Measurements from ENCODE around the gene C7orf57.
A peak's percentile ranks its signal among the peaks of the same experiment; 100 is the strongest.
"Not testable (repeated sequence)": the region's sequence is repeated elsewhere in the genome, so short reads cannot be mapped to it uniquely, and the experiment has no call there.

The C7orf57 gene

GRCh38 chr7:48035967-48036478, 680 bp downstream of the C7orf57 start:
- no peak for DNase-seq (ENCODE audit: low read depth in 2 of 2)

DNA sequence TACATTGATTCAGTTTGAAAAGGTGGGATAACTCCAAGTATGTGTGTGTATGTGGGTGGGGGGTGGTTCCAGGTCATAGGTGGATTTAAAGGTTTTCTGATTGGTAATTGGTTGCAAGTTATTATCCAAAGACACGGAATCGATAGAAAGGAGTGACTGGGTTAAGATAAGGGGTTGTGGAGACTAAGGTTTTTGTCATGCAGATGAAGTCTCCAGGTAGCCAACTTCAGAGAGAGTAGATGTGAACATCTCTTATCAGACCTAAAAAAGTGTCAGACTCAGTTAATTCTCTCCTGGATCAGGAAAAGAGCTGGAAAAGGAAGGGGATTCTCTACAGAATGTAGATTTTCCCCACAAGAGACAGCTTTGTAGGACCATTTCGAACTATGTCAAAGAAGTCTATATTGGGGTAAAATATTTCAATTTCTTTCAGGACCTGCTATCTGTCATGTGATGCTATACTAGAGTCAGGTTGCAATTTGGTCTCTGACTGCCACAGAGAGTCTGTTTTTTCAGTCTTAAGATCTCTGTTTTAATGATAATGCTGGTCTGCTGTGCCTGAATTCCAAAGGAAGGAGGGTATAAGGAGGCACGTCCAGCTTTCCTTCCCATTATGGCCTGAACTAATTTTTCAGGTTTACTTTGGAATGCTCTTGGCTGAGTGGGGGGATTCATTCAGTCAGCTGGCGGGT, 3.6 kb downstream of the C7orf57 start:
- no peak for DNase-seq (ENCODE audit: low read depth in 2 of 2)

- DNase-seq (ENCODE audit: low read depth in 2 of 2): no peak
Measured at GRCh38 chr7:48040944-48041652, 5.8 kb downstream of the C7orf57 start.

GRCh38 chr7:48041653-48041970, 6.3 kb downstream of the C7orf57 start:
- no peak for DNase-seq (ENCODE audit: low read depth in 2 of 2)

GRCh38 chr7:48042216-48042615, 6.9 kb downstream of the C7orf57 start:
- no peak for DNase-seq (ENCODE audit: low read depth in 2 of 2)

DNA sequence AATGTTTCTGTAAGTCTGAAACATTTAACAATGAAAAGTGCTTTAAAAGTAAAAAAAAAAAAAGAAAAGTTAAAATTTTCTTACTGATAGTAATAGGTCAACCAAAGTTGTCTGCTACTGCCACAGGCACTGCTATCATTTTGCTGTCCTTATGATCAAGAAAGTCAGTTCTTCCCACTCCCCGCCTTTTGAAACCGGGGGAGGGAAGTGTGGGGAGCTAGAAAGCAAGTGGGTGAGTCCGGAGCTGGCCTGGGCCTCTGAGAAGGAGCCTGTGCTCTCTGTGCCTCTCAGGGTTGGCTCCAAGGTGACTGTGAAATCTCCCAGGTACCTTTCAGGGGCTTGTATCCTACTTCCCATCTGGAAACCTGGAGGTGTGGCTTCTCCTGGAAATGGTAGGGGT, 7.3 kb downstream of the C7orf57 start:
- no peak for DNase-seq (ENCODE audit: low read depth in 2 of 2)

- no peak for DNase-seq (ENCODE audit: low read depth in 2 of 2)
Measured at GRCh38 chr7:48045195-48045765, 9.9 kb downstream of the C7orf57 start.

GRCh38 chr7:48046458-48046857, 11.1 kb downstream of the C7orf57 start:
- DNase-seq (ENCODE audit: low read depth in 2 of 2): no peak

- no peak for DNase-seq (ENCODE audit: low read depth in 2 of 2)
Measured at GRCh38 chr7:48048113-48048512, 12.8 kb downstream of the C7orf57 start.

DNA sequence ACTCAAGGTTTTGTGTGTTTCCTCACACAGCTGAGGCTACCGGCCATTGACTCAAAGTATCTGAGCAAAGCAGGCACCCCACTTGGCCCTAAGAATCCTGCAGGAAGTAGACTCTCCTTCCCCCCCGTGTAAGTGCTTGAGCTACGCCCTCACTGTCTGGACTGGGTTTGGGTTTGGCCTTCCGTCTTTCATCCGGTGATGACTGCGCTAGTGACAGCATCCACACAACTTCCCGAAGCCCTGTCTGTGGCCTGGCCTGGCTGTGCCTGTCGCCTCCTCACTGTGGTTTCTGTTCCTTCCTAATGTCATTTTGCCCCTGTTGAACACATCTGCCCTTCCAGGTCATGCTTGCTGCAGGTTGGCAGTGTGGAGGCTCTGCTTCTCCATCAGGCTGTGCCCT, 14.5 kb downstream of the C7orf57 start:
- DNase-seq (ENCODE audit: low read depth in 2 of 2): no peak

GRCh38 chr7:48052748-48053147, 17.4 kb downstream of the C7orf57 start:
- DNase-seq (ENCODE audit: low read depth in 2 of 2): no peak

DNA sequence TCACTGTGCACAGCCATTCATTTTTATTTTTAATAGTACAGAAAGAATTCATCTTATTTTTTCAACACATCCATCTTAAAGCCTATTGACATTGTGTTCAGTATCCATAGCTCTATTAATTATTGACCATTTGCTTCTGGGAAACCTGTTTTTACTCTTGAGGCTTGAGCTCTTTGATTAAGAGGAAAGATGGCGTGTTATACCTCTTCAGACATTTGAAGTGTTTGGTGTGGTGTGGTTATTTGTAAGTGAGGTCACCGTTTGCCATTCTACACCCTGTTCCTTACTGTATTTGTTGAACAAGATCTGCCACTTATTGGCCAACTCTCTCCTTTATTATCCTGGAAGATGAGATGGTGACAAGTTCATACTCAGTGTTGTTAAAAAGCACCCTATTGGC, 18.4 kb downstream of the C7orf57 start:
- no peak for DNase-seq (ENCODE audit: low read depth in 2 of 2)

GRCh38 chr7:48058990-48059389, 23.6 kb downstream of the C7orf57 start:
- DNase-seq (ENCODE audit: low read depth in 2 of 2): no peak

- no peak for DNase-seq (ENCODE audit: low read depth in 2 of 2)
Measured at GRCh38 chr7:48059706-48060105, 24.4 kb downstream of the C7orf57 start.

GRCh38 chr7:48063985-48064384, 28.6 kb downstream of the C7orf57 start:
- DNase-seq (ENCODE audit: low read depth in 2 of 2): no peak

DNA sequence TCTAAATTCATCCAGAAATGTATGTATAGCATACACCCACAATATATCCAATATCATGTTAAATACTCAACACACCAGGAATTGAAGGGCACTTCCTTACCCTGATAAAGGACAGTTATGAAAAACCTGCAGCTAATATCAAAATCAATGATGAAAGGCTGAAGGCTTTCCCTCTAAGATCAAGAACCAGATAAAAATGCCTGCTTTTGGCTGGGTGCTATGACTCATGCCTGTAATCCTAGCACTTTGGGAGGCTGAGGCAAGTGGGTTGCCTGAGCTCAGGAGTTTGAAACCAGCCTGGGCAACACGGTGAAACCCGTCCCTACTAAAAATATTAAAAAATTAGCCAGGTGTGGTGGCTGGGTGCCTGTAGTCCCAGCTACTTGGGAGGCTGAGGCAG, 32.1 kb downstream of the C7orf57 start:
- DNase-seq (ENCODE audit: low read depth in 2 of 2): no peak

DNA sequence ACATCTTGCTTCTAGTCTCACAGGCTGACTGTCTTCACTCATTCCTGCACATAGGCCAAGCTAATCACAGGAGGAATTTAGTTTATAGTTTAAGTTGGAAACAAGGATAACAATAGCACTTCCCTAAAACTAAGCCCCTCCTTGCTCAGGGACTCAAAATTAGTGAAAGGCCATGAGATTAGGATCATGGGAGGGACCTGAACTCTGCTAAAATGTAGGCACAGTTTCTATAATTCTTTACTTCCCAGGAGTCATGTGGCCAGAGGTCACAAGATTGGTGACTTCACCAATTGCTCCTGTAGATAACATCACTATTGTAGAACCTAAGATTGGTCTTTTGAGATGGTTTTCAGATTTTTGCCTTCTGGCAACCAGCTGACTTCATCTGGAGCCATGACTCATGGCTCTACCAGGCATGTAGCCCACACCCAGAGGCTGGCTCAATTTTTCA, 38.9 kb downstream of the C7orf57 start:
- no peak for DNase-seq (ENCODE audit: low read depth in 2 of 2)

- no peak for DNase-seq (ENCODE audit: low read depth in 2 of 2)
Measured at GRCh38 chr7:48077423-48077822, 42.1 kb downstream of the C7orf57 start.

DNA sequence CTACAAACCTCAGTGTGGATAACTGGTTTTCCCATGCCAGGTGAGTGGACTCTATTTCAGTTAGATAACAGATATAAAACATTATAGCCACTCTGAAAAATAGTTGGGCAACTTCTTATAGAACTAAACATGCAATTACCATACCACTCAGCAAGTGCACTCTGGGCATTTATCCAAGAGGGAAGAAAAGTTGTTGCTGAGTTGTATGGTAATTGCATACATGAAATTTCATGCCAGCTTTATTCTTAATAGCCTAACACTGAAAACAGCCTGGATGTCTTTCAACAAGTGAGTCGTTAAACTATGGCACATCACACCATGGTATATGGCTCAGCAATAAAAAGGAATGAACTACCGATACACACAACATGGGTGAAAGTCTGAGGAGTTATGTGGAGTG, 43.1 kb downstream of the C7orf57 start:
- no peak for DNase-seq (ENCODE audit: low read depth in 2 of 2)

DNA sequence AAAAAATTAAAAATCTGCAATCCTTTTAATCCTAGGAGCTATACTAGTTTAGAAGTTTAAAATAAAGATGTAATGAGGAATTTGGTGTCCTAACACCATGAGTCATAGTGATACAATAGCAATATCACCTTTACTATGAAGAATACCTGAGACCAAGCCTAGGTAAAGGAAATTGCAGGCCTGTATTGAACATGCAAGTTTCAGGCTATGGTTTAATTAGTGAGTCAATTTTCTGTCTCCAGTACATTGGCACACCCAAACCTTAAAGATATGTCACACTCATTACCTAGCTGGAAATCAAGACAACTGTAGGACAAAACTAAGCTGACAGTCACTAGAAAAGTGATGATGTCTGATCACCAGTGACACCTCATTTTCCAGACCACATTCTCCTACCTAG, 47.0 kb downstream of the C7orf57 start:
- not testable (repeated sequence) for DNase-seq (ENCODE audit: low read depth in 2 of 2)

- DNase-seq (ENCODE audit: low read depth in 2 of 2): no peak
Measured at GRCh38 chr7:48083114-48083830, 47.9 kb downstream of the C7orf57 start.

DNA sequence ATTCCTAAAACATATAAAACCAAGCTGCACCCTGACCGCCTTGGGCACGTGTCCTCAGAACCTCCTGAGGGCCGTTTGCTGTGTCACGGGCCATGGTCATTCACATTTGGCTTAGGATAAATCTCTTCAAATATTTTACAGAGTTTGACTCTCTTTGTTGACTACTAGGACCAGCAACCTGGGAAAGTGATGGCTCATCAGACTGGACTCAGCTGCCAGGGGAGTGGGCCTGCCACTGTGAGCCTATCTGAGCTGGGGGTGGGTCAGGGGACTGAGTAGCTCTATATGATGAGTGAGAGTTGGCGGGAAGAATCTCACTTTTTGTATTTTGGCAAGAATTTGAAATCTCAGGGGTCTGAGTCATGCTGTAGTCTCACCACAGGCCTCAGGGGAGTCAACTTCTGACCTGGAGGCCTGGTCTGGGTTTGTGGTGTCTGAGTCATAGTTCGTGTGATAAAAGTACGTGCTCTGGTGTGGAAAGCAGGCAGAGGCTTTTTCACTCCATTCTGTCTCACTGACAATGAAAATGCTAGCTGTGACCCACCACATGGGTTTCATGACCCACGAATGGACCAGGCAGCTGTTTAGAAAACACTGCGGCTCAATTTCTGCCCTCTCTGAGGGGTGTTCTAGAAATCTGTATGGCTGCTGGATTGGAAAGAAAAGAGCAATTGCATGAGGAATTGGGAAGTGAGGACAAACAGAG, 49.5 kb downstream of the C7orf57 start:
- peak; percentile 51 to 61 for DNase-seq (ENCODE audit: low read depth in 2 of 2)

All from stimulated activated CD8-positive, alpha-beta memory T cell treated with anti-CD3 and anti-CD28 coated beads, Interleukin-2, amount 100 ng/mL, for 48 hours (primary cell).